ENCODE data around the gene CCDC39. TPM values are rescaled to one million over a fixed set of nuclear protein-coding genes. Genes with fewer than 3 reads are reported as not detected.

CCDC39 gene
- total and polyA plus RNA-seq, 2 of the 8 experiments (the other 6 are each of a cell fraction or from before 2014, with no cell fraction given), result 0.12 to 0.80 TPM

DNA sequence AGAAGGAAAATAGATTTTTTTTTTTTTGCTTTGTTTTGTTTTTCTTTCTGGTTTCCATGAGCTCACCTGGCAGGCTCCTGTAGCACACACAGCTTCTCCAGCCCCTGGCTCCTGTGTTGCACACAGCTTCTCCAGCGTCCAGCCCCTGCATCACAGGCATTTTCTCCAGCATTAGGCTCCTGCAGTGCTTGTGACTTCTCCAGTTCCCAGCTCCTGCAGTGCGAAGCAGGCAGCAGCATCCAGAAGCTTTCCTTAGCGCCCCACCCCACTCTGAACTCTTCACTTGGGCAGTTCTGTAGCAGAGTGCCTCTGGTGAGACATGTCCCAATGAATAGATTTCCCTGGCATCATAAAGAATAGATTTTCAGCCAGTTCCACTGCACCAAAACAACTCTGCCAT, 5.5 kb upstream of the CCDC39 start:
- H3K79me2 ChIP-seq (ENCODE audit: control insufficient read depth in 1 of 2, insufficient read depth in 2 of 2, low read length in 2 of 2), result no peaks in the 10 kb centered on the region
- no peak overlapping the region for H4K8ac ChIP-seq (ENCODE audit: extremely low read depth, insufficient read depth, low read length)
- no peak overlapping the region for H2AK5ac ChIP-seq (ENCODE audit: low read depth, low read length)
- ChIA-PET POLR2A (ENCODE audit: partially characterized antibody) (interaction anchor here (0.6 kb wide), 1 partner anchor 951 kb away, joined by 4 read pairs; no protein-coding TSS in a partner anchor), CTCF (ENCODE audit: partially characterized antibody) (interaction anchor here (0.9 to 1.3 kb wide), 3 partner anchors 32 to 52 kb away, joined by 3 to 6 read pairs (median 5); no protein-coding TSS in a partner anchor)
- no peaks in the 10 kb centered on the region for H3K9me3 ChIP-seq (ENCODE audit: insufficient read depth in 2 of 2, low read depth in 1 of 2, low read length in 1 of 2)
- H3K56ac ChIP-seq (replicated peaks; ENCODE audit: insufficient read length, low read depth, low read length), result no peak overlapping the region
- H4K91ac ChIP-seq (replicated peaks; ENCODE audit: insufficient read length, low read length), result no peak overlapping the region
- no peak overlapping the region for H2BK120ac ChIP-seq (replicated peaks; ENCODE audit: low read depth, low read length)
- H3K4ac ChIP-seq (replicated peaks; ENCODE audit: insufficient read length, low read depth, low read length), result no peak overlapping the region
- TF ChIP-seq MAFK (IDR thresholded peaks at IDR 0.05; ENCODE audit: low read depth, low read length) (no peak), BCL11A (IDR thresholded peaks at IDR 0.05; ENCODE audit: low read depth in 2 of 2, low read length in 2 of 2) (no peak), TBP (IDR thresholded peaks at IDR 0.05; ENCODE audit: low read depth, low read length) (peak; percentile 77), KDM1A (IDR thresholded peaks at IDR 0.05; ENCODE audit: borderline replicate concordance, low read length) (no peak), SP1 (IDR thresholded peaks at IDR 0.05; ENCODE audit: low read depth, low read length) (no peak), RAD21 (IDR thresholded peaks at IDR 0.05 in 1 of 2, conservative IDR thresholded peaks at IDR 0.05 in 1 of 2; ENCODE audit: low read depth in 2 of 2, low read length in 2 of 2) (0 out of 4 replicates have a peak, but pooled peaks of 1 of the 2 experiments have one; percentile 1)
- H3K23me2 ChIP-seq (ENCODE audit: low read depth, low read length), result peaks cover 1% of the 10 kb centered on the region
- H3K27ac ChIP-seq (ENCODE audit: low read depth, low read length), result no peak overlapping the region
- no peak overlapping the region for H2BK12ac ChIP-seq (ENCODE audit: low read depth, low read length)
- H4K20me1 ChIP-seq (replicated peaks in 1 of 2; ENCODE audit: control insufficient read depth in 1 of 2, insufficient read depth in 2 of 2, low read length in 2 of 2), result no peaks in the 10 kb centered on the region
- no peak overlapping the region for H3K4me3 ChIP-seq (ENCODE audit: extremely low read depth in 1 of 4, insufficient read depth in 2 of 4, low read depth in 3 of 4, low read length in 4 of 4)
- peak overlapping the region; percentile 36; the same call in 1 of the 2 replicates for H2AFZ ChIP-seq (ENCODE audit: low read length)
- peak overlapping the region in 1 of 2 experiments; percentile 19; a peak in 2 of 4 replicates for H3K4me2 ChIP-seq (ENCODE audit: insufficient read depth in 1 of 2, low read depth in 2 of 2, low read length in 2 of 2)
- H2BK5ac ChIP-seq (ENCODE audit: low read depth, low read length), result no peak overlapping the region
- H3K27me3 ChIP-seq (replicated peaks in 1 of 4; ENCODE audit: control insufficient read depth in 3 of 4, extremely low read depth in 1 of 4, insufficient read depth in 3 of 4, low read length in 3 of 4), result no peaks in the 10 kb centered on the region
- 41% methylated on average over 3 of the region's 3 CpGs; no CpG with 5 or more reads in 1 of the 2 experiments for WGBS, 2 experiments (ENCODE audit: extremely low coverage in 1 of 2, insufficient coverage in 1 of 2, insufficient read length in 1 of 2, insufficient replicate concordance in 2 of 2, low coverage in 1 of 2, low lambda C conversion rate in 2 of 2, missing lambda C conversion rate in 1 of 2)
- no peak overlapping the region for H3K23ac ChIP-seq (ENCODE audit: insufficient read length)
- no peaks in the 10 kb centered on the region for H3K79me1 ChIP-seq (ENCODE audit: low read depth, low read length)
- peaks cover 0 to 4% (median 2%) of the 10 kb centered on the region in 4 experiments; a peak in 2 of 7 replicates for H3K4me1 ChIP-seq (replicated peaks in 1 of 4; ENCODE audit: control insufficient read depth in 3 of 4, insufficient read depth in 4 of 4, low read length in 3 of 4)
- H4K5ac ChIP-seq (ENCODE audit: insufficient read length, low read depth, low read length), result no peak overlapping the region
- FAIRE-seq, result no peak
- DNase-seq (ENCODE audit: low read depth in 1 of 2, low spot score in 2 of 2), result no peak
- no peak overlapping the region for H2BK20ac ChIP-seq (ENCODE audit: low read length)
- H3K14ac ChIP-seq (ENCODE audit: insufficient read length), result no peak overlapping the region
- no peaks in the 10 kb centered on the region for H3K36me3 ChIP-seq (ENCODE audit: control insufficient read depth in 2 of 4, insufficient read depth in 4 of 4, low read length in 3 of 4)
- no peak overlapping the region for H3K9ac ChIP-seq (replicated peaks in 1 of 4; ENCODE audit: extremely low read depth in 1 of 4, low read depth in 3 of 4, low read length in 3 of 4)
- H3K18ac ChIP-seq (ENCODE audit: extremely low read depth, low read length), result no peak overlapping the region
- no peak overlapping the region for H2BK15ac ChIP-seq (ENCODE audit: low read length)
